Esophagus squamous epithelium (tissue), 4 donors: ENCODE measurements around the gene NUMBL.

ENCODE experiments used
- CTCF ChIP-seq, 6 experiments: fragments of 450-650 bp in 4 of 6; fragments of 200-600 bp in 2 of 6; sonication (generic) in 2 of 6; IDR thresholded peaks; one replicate each; pipeline ENCODE4 v1.5.1; 2016 to 2019; ENCODE audit warnings: antibody characterized with exemption in 6 of 6, mild to moderate bottlenecking in 4 of 6, moderate library complexity in 4 of 6
- POLR2A ChIP-seq, 4 donors: fragments of 450-650 bp; IDR thresholded peaks; one replicate each; pipeline ENCODE4 v1.6.1; 2017; ENCODE audit warnings: antibody characterized with exemption in 4 of 4, mild to moderate bottlenecking in 4 of 4, moderate library complexity in 3 of 4

- no peak for TF ChIP-seq POLR2A (IDR thresholded peaks at IDR 0.05)
- no peak for TF ChIP-seq CTCF (IDR thresholded peaks at IDR 0.05)
Observed at GRCh38 chr19:40714441-40715299, 24.2 kb upstream of the NUMBL start.
